LHCN-M2 (cell line): ENCODE results near the gene MCRIP2. TPM values are rescaled to one million over a fixed set of nuclear protein-coding genes. Genes with fewer than 3 reads are reported as not detected.

Source experiments
- DNase-seq: peaks from one replicate; pipeline ENCODE4 v3.0.0-alpha.2; 2012; ENCODE audit warnings: low read depth
- total RNA-seq: library from RNA; depleted of rRNA; stranded (reverse); fragments of >200 nt; gene quantifications from 2 replicates; pipeline ENCODE4 v1.2.3, GENCODE V29; 2014

The MCRIP2 gene
- total RNA-seq, 1 experiment from 2014 or later = 20.2 TPM

- no peak for DNase-seq
Measured at GRCh38 chr16:631808-632358, 9.7 kb upstream of the MCRIP2 start.

GRCh38 chr16:632486-633335 is 8.9 kb upstream of the MCRIP2 start:
- no peak for DNase-seq

GRCh38 chr16:633336-634050 is 8.1 kb upstream of the MCRIP2 start:
- no peak for DNase-seq

GRCh38 chr16:634051-634670 is 7.5 kb upstream of the MCRIP2 start:
- DNase-seq = no peak

DNA sequence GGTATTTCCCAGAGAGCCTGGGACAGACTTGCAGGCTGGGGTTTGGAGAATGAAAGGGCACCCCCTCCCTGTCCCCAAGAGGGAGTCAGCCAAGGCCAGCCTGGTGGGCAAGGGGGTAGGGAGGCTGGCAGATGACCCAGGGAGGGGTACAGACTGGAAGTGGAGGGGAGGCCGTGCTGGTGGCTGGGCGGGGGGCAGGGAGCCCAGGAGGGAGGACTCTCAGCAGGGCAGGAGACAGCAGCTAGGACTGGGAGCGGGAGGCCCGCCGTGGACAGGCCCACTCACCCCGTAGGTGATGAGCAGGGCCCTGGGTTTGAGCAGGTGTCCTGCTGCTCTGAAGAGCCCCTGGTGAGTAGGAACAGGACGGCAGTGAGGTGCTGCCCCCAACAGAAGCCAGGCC is 6.6 kb upstream of the MCRIP2 start:
- DNase-seq = no peak

DNA sequence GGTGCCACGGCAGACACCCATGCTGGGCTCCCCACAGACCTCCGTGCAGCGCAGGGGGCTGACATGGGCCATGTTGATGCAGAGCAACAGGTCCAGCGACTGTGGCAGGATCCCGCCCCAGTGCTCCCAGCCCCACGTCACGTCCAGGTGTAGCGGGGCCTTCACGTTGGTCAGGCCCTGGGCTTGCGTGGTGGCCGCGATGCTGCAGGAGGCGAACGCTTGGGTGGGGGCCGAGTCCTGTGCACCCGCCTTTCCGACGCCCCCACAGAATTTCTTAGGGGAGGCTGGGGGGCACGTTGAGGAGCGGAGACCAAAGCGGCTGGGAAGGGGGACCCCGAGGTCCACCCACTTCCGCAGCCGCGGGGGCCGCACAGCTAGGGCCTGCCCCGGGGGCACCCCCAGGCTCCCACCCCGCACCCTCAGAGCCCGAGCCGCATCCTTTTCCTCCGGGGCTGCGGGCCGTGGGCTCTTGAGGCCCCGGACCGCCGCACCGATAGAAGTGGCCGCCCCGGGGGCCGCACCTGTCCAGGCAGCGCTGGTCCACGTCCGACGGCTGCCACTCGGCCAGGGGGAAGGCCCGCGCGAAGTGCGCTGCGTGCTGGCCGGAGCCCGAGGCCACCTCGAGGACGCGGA is 5.9 kb upstream of the MCRIP2 start:
- no peak for DNase-seq

DNA sequence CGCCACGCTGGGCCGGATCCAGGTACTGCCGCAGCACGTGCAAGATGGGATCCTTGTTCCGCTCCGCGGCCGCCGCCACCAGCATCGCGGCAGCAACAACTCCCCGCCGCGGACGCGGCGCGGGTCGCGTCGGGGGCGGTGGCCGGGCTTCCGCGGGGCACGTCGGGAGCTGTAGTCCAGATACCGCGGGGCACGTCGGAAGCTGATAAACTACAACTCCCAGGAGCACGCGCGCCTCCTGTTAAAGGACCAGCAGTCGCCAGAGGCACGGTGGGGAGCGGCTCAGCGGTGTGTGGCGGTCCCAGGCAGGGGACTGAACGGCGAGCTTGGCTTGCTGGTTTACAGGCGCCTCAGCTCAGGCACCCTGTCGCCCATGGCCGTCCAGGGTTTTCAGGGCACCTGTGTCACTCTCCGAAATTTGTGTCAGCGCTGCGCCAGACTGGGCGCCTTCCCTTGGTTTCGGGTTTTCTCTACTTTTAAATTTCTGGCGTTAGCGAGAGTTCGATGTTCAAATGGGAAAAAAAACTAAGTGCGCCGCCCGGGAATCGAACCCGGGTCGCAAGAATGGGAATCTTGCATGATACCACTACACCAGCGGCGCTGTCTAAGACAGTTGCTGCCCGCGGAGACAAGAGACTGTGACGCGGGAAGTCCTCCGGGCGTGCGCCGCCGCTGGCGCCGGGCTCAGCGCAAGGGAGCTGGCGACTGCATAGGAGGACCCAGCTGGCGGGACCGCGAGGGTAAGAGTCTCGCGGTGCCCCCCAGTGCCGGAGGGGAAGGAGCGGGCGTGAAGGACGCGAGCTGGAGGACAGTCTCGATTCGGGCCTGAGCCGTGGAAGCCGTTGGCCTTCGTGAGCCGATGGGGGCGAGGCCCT is 5.2 kb upstream of the MCRIP2 start, which contains the start of gene METTL26:
Gene METTL26, minus strand, starts transcription at position 100 of the 875 bp plus-strand sequence. Its CDS starts 15 bp downstream, at position 85.
- peak; percentile 92 for DNase-seq

DNA sequence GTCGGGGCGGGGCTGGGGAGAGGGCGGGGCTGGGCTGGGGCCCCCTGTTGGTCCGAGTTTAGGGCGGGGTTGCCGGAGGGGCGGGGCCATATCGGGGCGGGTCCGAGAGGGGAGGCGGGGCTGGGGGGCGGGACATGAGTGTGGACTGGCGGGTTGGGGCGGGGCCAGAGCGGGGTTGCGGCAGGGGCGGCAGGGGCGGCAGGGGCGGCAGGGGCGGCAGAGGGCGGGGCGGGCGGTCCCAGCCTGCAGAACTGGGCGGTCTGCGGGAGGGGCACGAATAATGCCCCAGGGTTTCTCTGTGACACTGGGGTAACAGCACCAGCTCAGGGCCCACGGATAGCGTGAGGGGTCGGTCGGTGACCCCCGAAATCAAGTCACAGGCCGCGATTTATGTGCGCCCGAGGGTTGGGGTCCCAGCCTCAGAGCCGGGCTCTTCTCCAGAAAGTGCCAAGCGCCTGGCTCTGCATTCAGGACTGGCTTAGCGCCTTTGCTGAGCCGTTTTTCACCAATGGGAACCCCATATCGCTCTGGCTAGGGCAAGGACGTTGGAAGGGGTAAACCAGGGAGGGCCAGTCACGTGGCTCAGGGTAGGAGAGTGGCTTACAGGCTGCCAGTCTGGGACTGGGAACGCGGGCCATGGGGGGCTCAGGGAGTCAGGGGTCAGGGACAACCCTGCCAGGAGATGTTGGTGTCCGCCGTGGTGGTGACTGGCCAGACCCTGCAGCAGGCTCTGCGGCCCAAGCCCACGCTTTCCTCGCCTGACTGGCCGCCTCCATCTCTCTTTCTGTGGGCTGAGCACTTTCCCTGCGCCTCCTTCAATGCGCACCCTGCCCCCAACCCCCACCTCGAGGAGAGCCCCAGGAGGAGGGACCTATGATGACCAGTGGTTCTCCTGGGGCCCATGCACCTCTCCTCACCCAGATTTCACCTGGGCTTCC is 4.3 kb upstream of the MCRIP2 start:
- peak; percentile 82 for DNase-seq

DNA sequence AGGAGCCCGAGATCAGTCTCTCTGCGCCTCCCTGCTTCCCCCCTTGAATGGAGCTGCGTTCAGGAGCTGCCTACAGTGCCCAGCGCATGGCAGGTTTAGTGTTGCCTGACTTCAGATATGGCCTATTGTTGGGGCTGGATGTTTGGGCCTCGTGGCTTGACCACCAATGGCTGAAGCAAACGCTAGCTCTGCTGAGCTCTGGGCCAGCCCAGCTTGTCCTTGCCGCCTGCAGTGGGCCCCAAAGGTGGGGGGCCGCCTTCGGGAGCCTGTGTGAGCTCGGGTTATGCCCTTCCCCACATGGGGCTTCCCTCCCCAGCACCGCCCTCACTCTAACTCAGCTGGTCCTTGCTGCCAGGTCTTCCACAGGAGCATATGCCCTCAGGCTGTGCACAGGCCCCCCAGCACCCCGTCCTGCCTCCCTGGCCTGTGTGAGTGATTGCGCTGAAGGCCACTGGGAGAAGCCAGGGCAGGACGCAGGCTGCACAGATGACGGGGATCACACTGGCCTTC is 3.5 kb upstream of the MCRIP2 start:
- DNase-seq = no peak

DNA sequence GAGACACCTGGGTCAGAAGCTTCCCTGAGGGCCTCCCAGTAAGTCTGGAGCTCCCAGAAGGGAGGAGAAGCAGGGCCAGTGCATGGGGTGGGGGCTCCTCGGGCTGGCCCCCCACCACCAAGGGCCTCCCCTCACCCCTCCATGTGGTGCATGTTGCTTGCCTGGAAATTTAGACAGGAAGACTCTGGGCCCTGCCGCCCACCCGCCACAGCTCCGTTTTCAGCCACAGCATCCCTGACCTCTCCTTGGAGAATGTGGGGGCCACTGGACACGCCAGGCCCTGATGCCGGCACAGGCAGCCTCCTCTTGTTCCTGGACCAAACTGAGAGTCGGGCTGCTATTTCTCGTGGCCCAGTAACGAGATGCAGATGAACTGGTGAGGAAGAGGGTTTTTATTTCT is 2.8 kb upstream of the MCRIP2 start:
- no peak for DNase-seq

DNA sequence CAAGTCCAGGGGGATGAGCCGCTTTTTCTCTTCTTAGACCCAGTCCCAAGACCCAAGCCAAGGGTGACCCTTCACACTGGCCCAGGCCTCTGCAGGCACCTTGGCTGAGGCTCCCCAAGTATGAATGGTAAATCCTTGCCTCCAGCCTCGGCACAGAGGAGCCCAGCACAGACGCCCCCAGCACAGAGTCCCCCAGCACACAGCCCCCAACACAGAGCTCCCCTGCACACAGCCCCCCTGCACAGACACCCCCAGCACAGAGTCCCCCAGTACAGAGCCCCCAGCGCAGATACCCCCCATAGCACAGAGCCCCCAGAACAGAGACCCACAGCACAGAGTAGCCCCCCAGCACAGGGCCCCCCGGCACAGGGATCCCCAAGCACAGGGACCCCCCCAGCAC is 1.0 kb upstream of the MCRIP2 start:
- DNase-seq = no peak

GRCh38 chr16:642189-643049 is 791 bp downstream of the MCRIP2 start:
- DNase-seq = no peak

DNA sequence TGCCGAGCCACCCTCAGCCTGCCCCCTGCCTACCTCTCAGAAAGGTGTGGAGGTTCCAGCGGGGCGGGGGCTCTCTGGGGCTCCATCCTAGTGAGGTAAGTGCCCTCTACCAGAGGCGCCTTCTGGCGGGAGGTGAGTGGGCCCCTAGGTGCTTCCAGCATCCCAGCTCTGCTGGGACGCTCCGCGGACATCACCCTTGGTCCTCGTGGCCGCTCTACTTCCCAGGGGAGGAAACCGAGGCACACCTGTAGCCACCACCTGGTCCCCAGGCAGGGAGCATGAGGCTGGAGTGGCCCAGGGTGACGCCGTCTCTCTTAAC is 1.4 kb downstream of the MCRIP2 start:
- no peak for DNase-seq

GRCh38 chr16:644556-644955 is 2.9 kb downstream of the MCRIP2 start:
- DNase-seq = no peak

DNA sequence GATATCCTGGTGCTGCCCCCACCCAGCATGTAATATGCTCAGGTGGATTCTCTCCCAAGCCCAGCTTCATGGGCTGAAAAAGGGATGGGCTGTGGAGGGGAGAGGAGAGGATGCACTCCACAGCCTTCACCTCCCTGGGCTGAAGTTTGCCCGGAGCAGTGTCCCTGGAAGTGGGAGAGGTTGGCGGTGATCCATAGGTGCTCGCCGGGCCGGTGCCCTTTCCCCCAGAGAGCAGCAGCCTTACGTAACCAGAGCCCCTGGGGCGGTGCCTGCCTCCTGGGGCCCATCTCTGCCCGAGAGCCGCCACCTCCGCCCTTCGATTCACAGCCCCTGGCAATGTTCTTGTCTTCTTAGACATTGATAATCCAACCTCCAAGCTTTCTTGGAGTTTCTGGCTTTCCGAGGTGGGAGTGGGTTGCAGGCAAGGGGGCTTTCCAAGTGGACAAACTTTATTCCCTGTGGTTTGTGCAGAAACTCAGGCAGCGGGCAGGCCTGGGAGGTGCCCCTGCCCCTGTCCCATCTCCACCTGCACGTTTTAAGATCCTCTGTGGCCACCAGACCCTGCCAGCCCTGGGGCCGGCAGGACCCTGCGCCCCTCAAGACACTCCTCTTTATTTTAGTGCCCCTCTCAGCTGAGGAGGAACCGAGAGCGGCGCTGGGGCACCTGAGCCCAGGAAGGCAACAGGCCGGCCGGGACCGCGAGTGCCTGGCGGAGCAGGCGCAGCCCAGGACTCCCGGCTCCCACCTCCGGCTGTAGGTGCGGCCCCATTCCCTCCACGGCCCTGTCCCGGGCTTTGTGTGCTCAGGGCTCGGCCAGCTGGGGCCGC is 4.4 kb downstream of the MCRIP2 start:
- DNase-seq = no peak

- DNase-seq = no peak
Measured at GRCh38 chr16:646679-647172, 5.1 kb downstream of the MCRIP2 start.

GRCh38 chr16:647173-647902 is 5.7 kb downstream of the MCRIP2 start:
- DNase-seq = no peak
